ENCODE measurements around the gene IQUB.
"Not testable (repeated sequence)": the region's sequence is repeated elsewhere in the genome, so short reads cannot be mapped to it uniquely, and the experiment has no call there.

Gene IQUB

GRCh38 chr7:123534383-123535260 lies at the start of gene IQUB:
TSS of gene IQUB (minus strand) at chr7:123534595. CDS start at chr7:123512340, 22,255 bp downstream.
- DNase-seq, result peak; percentile 98

DNA sequence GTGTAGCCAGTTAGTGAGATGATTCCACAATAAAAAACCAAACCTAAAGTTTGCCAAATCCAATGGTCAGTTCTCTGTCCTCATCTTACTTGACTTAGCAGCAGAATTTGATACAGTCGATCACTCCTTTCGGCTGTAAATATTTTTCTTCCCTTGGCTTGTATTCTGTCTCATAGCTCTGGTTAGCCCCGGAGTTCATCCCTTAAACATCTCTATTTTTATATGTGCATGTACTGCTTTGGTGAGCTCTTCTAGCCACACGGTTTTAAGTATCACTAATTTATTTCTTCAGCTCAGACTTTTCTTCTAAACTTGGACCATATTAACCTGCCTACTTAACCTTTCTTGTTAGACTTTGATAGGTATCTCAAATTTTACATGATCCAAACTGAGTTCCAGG lies 49.4 kb upstream of the IQUB start:
- DNase-seq, result no peak

DNA sequence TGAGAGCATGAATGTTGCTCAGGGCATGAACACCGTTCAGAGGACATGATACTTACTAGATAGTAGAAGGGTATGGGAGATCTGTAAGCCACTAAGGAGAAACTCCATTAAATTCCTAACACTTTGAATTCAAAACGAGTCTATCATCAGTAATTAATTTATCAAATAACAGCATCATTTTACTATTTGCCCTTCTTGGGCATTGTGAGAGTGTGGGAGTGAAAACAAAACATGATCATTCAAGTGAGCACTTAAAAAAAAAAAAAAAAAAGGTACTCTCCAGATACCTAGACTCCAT lies 46.7 kb upstream of the IQUB start:
- no peak for DNase-seq

- peak; percentile 76 for DNase-seq
These were observed 46.2 kb upstream of the IQUB start for GRCh38 chr7:123580406-123581161.

GRCh38 chr7:123579416-123579815 lies 45.0 kb upstream of the IQUB start:
- no peak for DNase-seq

GRCh38 chr7:123573896-123574467 lies 39.6 kb upstream of the IQUB start:
- no peak for DNase-seq

DNA sequence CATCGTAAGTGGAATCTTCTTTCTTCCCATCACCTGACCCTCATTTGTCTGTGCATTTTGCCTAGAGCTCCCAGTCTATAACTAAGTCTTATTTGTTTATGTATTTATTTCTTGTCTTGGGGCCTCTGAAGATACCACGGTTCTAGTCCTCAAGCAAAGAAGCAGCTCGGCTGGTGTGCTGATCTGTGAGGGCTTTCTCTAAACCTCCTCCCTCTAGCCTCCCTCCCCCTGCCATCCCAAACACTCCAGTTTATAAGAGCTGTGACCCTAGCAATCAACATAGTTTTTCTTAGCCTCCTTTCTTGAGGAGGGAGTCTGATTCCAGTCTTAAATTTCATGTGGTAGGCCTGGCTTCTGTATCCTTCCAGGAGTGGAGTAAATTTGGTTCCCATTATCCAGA lies 38.9 kb upstream of the IQUB start:
- no peak for DNase-seq

DNA sequence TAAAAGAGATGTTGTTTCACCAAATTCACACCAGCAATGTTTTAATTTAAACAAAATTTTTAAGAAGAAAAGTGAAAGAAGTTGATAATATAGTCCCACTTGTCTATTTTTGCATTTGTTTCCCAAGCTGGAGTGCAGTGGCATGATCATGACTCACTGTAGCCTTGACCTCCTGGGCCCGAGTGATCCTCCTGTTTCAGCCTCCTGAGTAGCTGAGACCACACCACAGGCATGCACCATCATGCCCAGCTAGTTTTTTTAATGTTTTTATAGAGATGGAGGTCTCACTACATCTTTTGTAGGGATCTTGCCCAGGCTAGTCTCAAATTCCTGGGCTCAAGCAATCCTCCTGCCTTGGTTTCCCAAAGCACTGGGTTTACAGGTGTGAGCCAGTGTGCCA lies 37.3 kb upstream of the IQUB start:
- DNase-seq, result no peak

DNA sequence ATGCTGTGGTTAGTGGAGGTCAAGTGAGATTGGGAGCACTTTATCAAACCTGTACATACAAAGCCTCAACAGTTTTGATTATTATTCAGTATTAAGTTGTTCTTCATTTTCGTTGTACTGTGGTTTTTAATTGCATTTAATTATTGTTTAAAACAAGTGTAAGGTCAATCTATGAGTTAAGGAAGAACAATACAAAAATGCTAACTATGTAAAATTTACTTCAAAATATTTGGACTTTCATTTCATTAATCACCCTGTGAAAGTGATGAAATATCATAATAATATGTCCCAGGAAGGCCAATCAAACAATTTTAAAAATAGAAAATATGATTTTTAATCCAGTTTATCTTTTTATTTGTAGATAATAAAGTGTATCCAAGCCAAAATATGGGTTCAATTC lies 36.8 kb upstream of the IQUB start:
- no peak for DNase-seq

GRCh38 chr7:123570390-123571182 lies 36.2 kb upstream of the IQUB start:
- peak; percentile 2 for DNase-seq

GRCh38 chr7:123569352-123570010 lies 35.1 kb upstream of the IQUB start:
- no peak for DNase-seq

DNA sequence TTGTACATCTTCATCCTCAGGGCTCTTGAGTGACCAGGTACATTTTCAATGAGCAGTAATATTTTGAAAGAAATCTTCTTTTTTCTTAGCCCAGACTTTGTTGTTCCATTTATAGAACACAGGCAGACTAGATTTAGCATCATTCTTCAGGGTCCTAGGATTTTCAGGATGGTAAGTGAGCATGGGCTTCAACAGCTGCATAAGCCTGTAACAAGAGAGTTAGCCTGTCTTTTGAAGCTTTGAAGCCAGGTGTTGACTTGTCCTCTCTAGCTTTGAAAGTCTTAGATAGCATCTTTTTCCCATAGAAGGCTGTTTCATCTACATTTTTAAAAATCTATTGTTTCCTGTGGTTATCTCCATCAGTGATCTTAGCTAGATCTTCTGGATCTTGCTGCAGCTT lies 27.7 kb upstream of the IQUB start:
- no peak for DNase-seq

GRCh38 chr7:123558289-123558874 lies 24.0 kb upstream of the IQUB start:
- no peak for DNase-seq

- peak; percentile 99 for DNase-seq
These were observed 23.2 kb upstream of the IQUB start, which contains the start of gene NDUFA5 for GRCh38 chr7:123557398-123558288. TSS of gene NDUFA5 (minus strand) at chr7:123557818. CDS start at chr7:123557795, 23 bp downstream.

- no peak for DNase-seq
These were observed 22.6 kb upstream of the IQUB start for GRCh38 chr7:123557016-123557397.

DNA sequence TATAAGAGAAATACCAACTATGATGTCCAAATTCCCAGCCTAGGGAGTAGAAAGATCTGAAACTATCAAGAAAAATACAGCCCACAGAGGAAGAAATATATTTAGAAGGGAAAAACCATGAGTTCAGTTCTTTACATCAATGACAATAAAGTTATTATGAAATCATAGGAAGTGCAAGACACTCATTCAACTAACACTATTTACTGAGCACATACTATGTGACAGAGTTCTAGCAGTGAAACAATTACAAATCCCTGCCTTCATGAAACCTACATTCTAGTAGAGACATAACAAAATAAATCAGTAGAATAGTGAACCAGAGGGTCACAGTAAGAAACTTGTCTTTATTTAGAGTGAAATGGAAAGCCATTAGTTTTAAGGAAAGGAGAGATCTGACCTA lies 21.1 kb upstream of the IQUB start:
- no peak for DNase-seq

- no peak for DNase-seq
These were observed 18.8 kb upstream of the IQUB start for GRCh38 chr7:123553159-123553558.

- DNase-seq, result no peak
These were observed 18.2 kb upstream of the IQUB start for GRCh38 chr7:123552641-123553040.

GRCh38 chr7:123552134-123552533 lies 17.7 kb upstream of the IQUB start:
- not testable (repeated sequence) for DNase-seq

DNA sequence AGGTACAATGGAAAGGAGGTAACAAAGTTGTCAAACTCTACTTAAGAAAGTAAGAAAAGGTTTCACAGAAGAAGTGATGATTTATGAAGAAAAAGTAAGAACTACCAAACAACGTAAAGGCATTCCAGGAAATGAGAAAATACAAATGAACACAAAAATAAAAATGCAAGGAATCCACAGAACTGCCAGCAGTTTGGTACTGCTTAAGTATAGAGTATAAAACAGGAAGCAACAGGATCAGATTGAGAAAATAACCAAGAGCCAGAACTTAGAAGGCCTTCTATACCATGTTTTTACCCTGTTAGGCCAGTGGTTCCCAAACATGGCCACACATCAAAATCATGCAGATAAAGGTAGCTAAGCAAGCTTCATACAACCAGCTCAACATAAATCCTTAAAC lies 14.0 kb upstream of the IQUB start:
- no peak for DNase-seq

DNA sequence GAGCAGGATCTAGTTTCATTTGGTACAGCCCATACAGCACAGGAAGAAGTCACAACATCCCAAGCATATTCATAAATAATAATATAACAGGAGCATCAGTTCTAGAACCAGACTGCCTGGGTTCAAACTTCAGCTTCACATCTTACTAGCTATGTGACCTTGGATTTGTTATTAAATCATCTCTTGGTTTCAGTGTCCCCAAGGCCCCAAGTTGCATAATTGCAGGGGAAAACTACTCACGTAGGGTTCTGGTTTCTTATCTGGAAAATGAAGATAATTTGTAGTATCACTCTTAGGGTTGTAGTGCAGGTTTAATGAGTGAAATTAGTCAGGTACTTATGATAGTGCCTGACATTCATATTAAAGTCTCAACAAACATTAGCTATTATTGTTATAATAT lies 5.5 kb upstream of the IQUB start:
- DNase-seq, result no peak

All from NCI-H1436 (cell line).